ENCODE results near the gene CCDC146.

Gene CCDC146

GRCh38 chr7:77242068-77242467 is 119.7 kb downstream of the CCDC146 start:
- peaks cover 0 to 13% (median 0%) of the 10 kb centered on the region in 11 experiments; a peak in 5 of 22 replicates for H3K9me3 ChIP-seq (replicated peaks in 1 of 11)
- no peaks in the 10 kb centered on the region for H4K20me1 ChIP-seq
- H3K4me3 ChIP-seq = no peak overlapping the region
- H3K4me1 ChIP-seq = peaks cover 0 to 81% (median 29%) of the 10 kb centered on the region in 10 experiments; a peak in 17 of 20 replicates
- no peak overlapping the region for H3K9ac ChIP-seq
- no peaks in the 10 kb centered on the region for H3K27me3 ChIP-seq
- TF ChIP-seq Cebpa-rat (IDR thresholded peaks at IDR 0.05) = no peak
- H3K27ac ChIP-seq = no peak overlapping the region
- peaks cover 0 to 11% (median 3%) of the 10 kb centered on the region in 11 experiments; a peak in 4 of 22 replicates for H3K36me3 ChIP-seq
- peak overlapping the region in 3 of 11 experiments; percentile 15 to 38 (median 34); a peak in 4 of 22 replicates for H3K4me2 ChIP-seq

GRCh38 chr7:77242554-77242953 is 120.1 kb downstream of the CCDC146 start:
- no peaks in the 10 kb centered on the region for H4K20me1 ChIP-seq
- no peak overlapping the region for H3K4me3 ChIP-seq
- H3K4me1 ChIP-seq = peaks cover 0 to 76% (median 26%) of the 10 kb centered on the region in 10 experiments; a peak in 17 of 20 replicates
- no peak overlapping the region for H3K27ac ChIP-seq
- no peak overlapping the region for H3K9ac ChIP-seq
- no peaks in the 10 kb centered on the region for H3K27me3 ChIP-seq
- H3K36me3 ChIP-seq = peaks cover 0 to 10% (median 0%) of the 10 kb centered on the region in 11 experiments; a peak in 4 of 22 replicates
- peak overlapping the region in 3 of 11 experiments; percentile 15 to 38 (median 30); a peak in 4 of 22 replicates for H3K4me2 ChIP-seq
- TF ChIP-seq Cebpa-rat (IDR thresholded peaks at IDR 0.05) = no peak
- peaks cover 0 to 8% (median 0%) of the 10 kb centered on the region in 11 experiments; a peak in 4 of 22 replicates for H3K9me3 ChIP-seq (replicated peaks in 1 of 11)

- H3K27me3 ChIP-seq = no peaks in the 10 kb centered on the region
- H3K9ac ChIP-seq = no peak overlapping the region
- peak overlapping the region in 2 of 11 experiments; percentile 46 to 49; a peak in 4 of 22 replicates for H3K4me2 ChIP-seq
- TF ChIP-seq Cebpa-rat (IDR thresholded peaks at IDR 0.05) = no peak
- H3K4me1 ChIP-seq = peaks cover 0 to 59% (median 8%) of the 10 kb centered on the region in 10 experiments; a peak in 17 of 20 replicates
- H3K4me3 ChIP-seq = no peak overlapping the region
- H3K9me3 ChIP-seq (replicated peaks in 1 of 11) = no peaks in the 10 kb centered on the region
- H3K27ac ChIP-seq = no peak overlapping the region
- H4K20me1 ChIP-seq = no peaks in the 10 kb centered on the region
- H3K36me3 ChIP-seq = peaks cover 0 to 8% (median 0%) of the 10 kb centered on the region in 11 experiments; a peak in 4 of 22 replicates
These were observed 122.0 kb downstream of the CCDC146 start for GRCh38 chr7:77244222-77244934.

GRCh38 chr7:77245015-77245755 is 122.8 kb downstream of the CCDC146 start:
- H3K9ac ChIP-seq = no peak overlapping the region

GRCh38 chr7:77246026-77246640 is 123.7 kb downstream of the CCDC146 start:
- Histone ChIP-seq H3K9ac (no peak overlapping the region), H4K20me1 (no peaks in the 10 kb centered on the region), H3K9me3 (replicated peaks in 1 of 11) (no peaks in the 10 kb centered on the region), H3K27me3 (no peaks in the 10 kb centered on the region), H3K4me1 (peaks cover 0 to 44% (median 0%) of the 10 kb centered on the region in 10 experiments; a peak in 8 of 20 replicates), H3K36me3 (peaks cover 0 to 8% (median 0%) of the 10 kb centered on the region in 11 experiments; a peak in 4 of 22 replicates), H3K4me3 (no peak overlapping the region), H3K4me2 (peak overlapping the region in 4 of 11 experiments; percentile 25 to 78 (median 66); a peak in 8 of 22 replicates), H3K27ac (peak overlapping the region in 4 of 11 experiments; percentile 0 to 19 (median 15); a peak in 4 of 22 replicates)
- no peak for TF ChIP-seq Cebpa-rat (IDR thresholded peaks at IDR 0.05)

More at GRCh38 chr7:77245015-77245755, 122.8 kb downstream of the CCDC146 start:
- Histone ChIP-seq H3K27ac (peak overlapping the region in 2 of 11 experiments; percentile 15 to 27; a peak in 2 of 22 replicates), H3K4me3 (no peak overlapping the region), H3K27me3 (no peaks in the 10 kb centered on the region), H4K20me1 (no peaks in the 10 kb centered on the region), H3K4me1 (peaks cover 0 to 51% (median under 1%) of the 10 kb centered on the region in 10 experiments; a peak in 9 of 20 replicates), H3K36me3 (peaks cover 0 to 8% (median 0%) of the 10 kb centered on the region in 11 experiments; a peak in 4 of 22 replicates), H3K4me2 (peak overlapping the region in 3 of 11 experiments; percentile 57 to 78 (median 75); a peak in 5 of 22 replicates), H3K9me3 (replicated peaks in 1 of 11) (no peaks in the 10 kb centered on the region)
- no peak for TF ChIP-seq Cebpa-rat (IDR thresholded peaks at IDR 0.05)

GRCh38 chr7:77247206-77247850 is 124.9 kb downstream of the CCDC146 start:
- no peak overlapping the region for H3K9ac ChIP-seq
- H3K27ac ChIP-seq = no peak overlapping the region
- H3K36me3 ChIP-seq = no peaks in the 10 kb centered on the region
- no peak for TF ChIP-seq Cebpa-rat (IDR thresholded peaks at IDR 0.05)
- H3K9me3 ChIP-seq (replicated peaks in 1 of 11) = no peaks in the 10 kb centered on the region
- no peaks in the 10 kb centered on the region for H4K20me1 ChIP-seq
- peaks cover 0 to 35% (median 0%) of the 10 kb centered on the region in 10 experiments; a peak in 8 of 20 replicates for H3K4me1 ChIP-seq
- no peak overlapping the region for H3K4me3 ChIP-seq
- H3K27me3 ChIP-seq = no peaks in the 10 kb centered on the region
- no peak overlapping the region for H3K4me2 ChIP-seq

GRCh38 chr7:77248154-77248553 is 125.7 kb downstream of the CCDC146 start:
- Histone ChIP-seq H4K20me1 (no peaks in the 10 kb centered on the region), H3K4me3 (no peak overlapping the region), H3K4me2 (no peak overlapping the region), H3K27ac (no peak overlapping the region), H3K27me3 (no peaks in the 10 kb centered on the region), H3K9ac (no peak overlapping the region), H3K4me1 (peaks cover 0 to 31% (median 0%) of the 10 kb centered on the region in 10 experiments; a peak in 8 of 20 replicates), H3K9me3 (replicated peaks in 1 of 11) (no peaks in the 10 kb centered on the region), H3K36me3 (no peaks in the 10 kb centered on the region)
- no peak for TF ChIP-seq Cebpa-rat (IDR thresholded peaks at IDR 0.05)

- H3K4me3 ChIP-seq = no peak overlapping the region
- H3K27ac ChIP-seq = no peak overlapping the region
- TF ChIP-seq Cebpa-rat (IDR thresholded peaks at IDR 0.05) = no peak
- no peaks in the 10 kb centered on the region for H3K27me3 ChIP-seq
- no peak overlapping the region for H3K9ac ChIP-seq
- H3K4me1 ChIP-seq = peaks cover 0 to 5% (median 0%) of the 10 kb centered on the region in 10 experiments; a peak in 2 of 20 replicates
- H3K4me2 ChIP-seq = 0 out of 22 replicates have a peak overlapping the region, but pooled peaks of 2 of the 11 experiments have one; percentile 28 to 29
- H3K9me3 ChIP-seq (replicated peaks in 1 of 11) = no peaks in the 10 kb centered on the region
- no peaks in the 10 kb centered on the region for H3K36me3 ChIP-seq
- H4K20me1 ChIP-seq = no peaks in the 10 kb centered on the region
These were observed 130.1 kb downstream of the CCDC146 start for GRCh38 chr7:77252506-77252905.

Measured in BLaER1 treated with 17β-estradiol and CSF1 and Interleukin-3, amounts not matched to agents 10 nM and 100 nM (cell line).